Measurements from ENCODE around the gene CRACR2B. TPM values are rescaled to one million over a fixed set of nuclear protein-coding genes. Genes with fewer than 3 reads are reported as not detected.

CRACR2B gene
- polyA plus RNA-seq, 3 donors: 1.0 to 11.0 (median 1.4) TPM

GRCh38 chr11:794766-795633 is 32.7 kb upstream of the CRACR2B start:
- no peak overlapping the region for H3K27ac ChIP-seq (ENCODE audit: low read depth in 1 of 2, low read length in 2 of 2)
- intact Hi-C loops (cut with micrococcal nuclease): loop anchor here in 1 of 2 donors (5.0 kb wide), 1 partner anchor 48 kb away; the partner anchor contains the start of gene TALDO1
- H2AFZ ChIP-seq (ENCODE audit: insufficient read depth, low read depth, low read length, poor library complexity, severe bottlenecking): no peak overlapping the region
- peaks cover 15 to 20% of the 10 kb centered on the region in 2 donors for H3K36me3 Mint-ChIP-seq
- no peak for DNase-seq
- H3K79me2 ChIP-seq (ENCODE audit: insufficient read depth, low read length): peaks cover 15% of the 10 kb centered on the region
- 89% methylated on average over 26 of the region's 38 CpGs for WGBS (ENCODE audit: insufficient coverage)
- no peaks in the 10 kb centered on the region for H3K9me3 Mint-ChIP-seq
- H3K27ac Mint-ChIP-seq: no peak overlapping the region
- peaks cover 9% of the 10 kb centered on the region for H4K20me1 ChIP-seq (ENCODE audit: insufficient read depth, low read length)
- peaks cover 0 to 6% of the 10 kb centered on the region in 2 donors for H3K27me3 ChIP-seq (ENCODE audit: control insufficient read depth in 2 of 2, insufficient read depth in 2 of 2, low read length in 2 of 2)
- peaks cover 18% of the 10 kb centered on the region for H3K4me1 Mint-ChIP-seq
- peak overlapping the region in 1 of 2 donors; percentile 34 for H3K4me3 Mint-ChIP-seq
- no peak overlapping the region for H3K9ac ChIP-seq (ENCODE audit: insufficient read depth, low read length, poor library complexity, severe bottlenecking)
- H3K9me3 ChIP-seq (replicated peaks in 1 of 2; ENCODE audit: control insufficient read depth in 1 of 2, insufficient read depth in 1 of 2, low read length in 2 of 2): no peaks in the 10 kb centered on the region
- H3K4me1 ChIP-seq (ENCODE audit: control insufficient read depth in 1 of 2, insufficient read depth in 2 of 2, low read length in 2 of 2): peaks cover 29 to 33% of the 10 kb centered on the region in 2 donors
- TF ChIP-seq CTCF (IDR thresholded peaks at IDR 0.05): no peak
- H3K36me3 ChIP-seq (replicated peaks in 1 of 2; ENCODE audit: control insufficient read depth in 1 of 2, insufficient read depth in 2 of 2, low read length in 2 of 2): peaks cover 5 to 13% of the 10 kb centered on the region in 2 donors
- peak overlapping the region; percentile 98 for H3K4me2 ChIP-seq (replicated peaks; ENCODE audit: extremely low read depth, low read length, poor library complexity, severe bottlenecking)
- H3K4me3 ChIP-seq (replicated peaks in 1 of 3; ENCODE audit: low read depth in 2 of 3, low read length in 3 of 3): peak overlapping the region in 1 of 3 experiments; percentile 84
- H3K27me3 Mint-ChIP-seq (ENCODE audit: low read depth in 3 of 3): peaks cover 2 to 9% (median 7%) of the 10 kb centered on the region in 3 donors

GRCh38 chr11:795634-796564 is 31.8 kb upstream of the CRACR2B start:
- Histone ChIP-seq H3K4me3 (replicated peaks in 1 of 3; ENCODE audit: low read depth in 2 of 3, low read length in 3 of 3) (peak overlapping the region; percentile 46 to 85 (median 84)), H3K27ac (ENCODE audit: low read depth in 1 of 2, low read length in 2 of 2) (peak overlapping the region; percentile 64 to 77), H4K20me1 (ENCODE audit: insufficient read depth, low read length) (peaks cover 4% of the 10 kb centered on the region), H3K4me1 (ENCODE audit: control insufficient read depth in 1 of 2, insufficient read depth in 2 of 2, low read length in 2 of 2) (peaks cover 29 to 33% of the 10 kb centered on the region in 2 donors), H3K27me3 (ENCODE audit: control insufficient read depth in 2 of 2, insufficient read depth in 2 of 2, low read length in 2 of 2) (peaks cover 0 to 2% of the 10 kb centered on the region in 2 donors), H2AFZ (ENCODE audit: insufficient read depth, low read depth, low read length, poor library complexity, severe bottlenecking) (peak overlapping the region; percentile 64), H3K79me2 (ENCODE audit: insufficient read depth, low read length) (peaks cover 15% of the 10 kb centered on the region), H3K9me3 (replicated peaks in 1 of 2; ENCODE audit: control insufficient read depth in 1 of 2, insufficient read depth in 1 of 2, low read length in 2 of 2) (no peaks in the 10 kb centered on the region), H3K36me3 (replicated peaks in 1 of 2; ENCODE audit: control insufficient read depth in 1 of 2, insufficient read depth in 2 of 2, low read length in 2 of 2) (peaks cover 11 to 13% of the 10 kb centered on the region in 2 donors), H3K9ac (ENCODE audit: insufficient read depth, low read length, poor library complexity, severe bottlenecking) (peak overlapping the region; percentile 68), H3K4me2 (replicated peaks; ENCODE audit: extremely low read depth, low read length, poor library complexity, severe bottlenecking) (peak overlapping the region; percentile 98)
- 8% methylated on average over 8 of the region's 26 CpGs for WGBS (ENCODE audit: insufficient coverage)
- peak; percentile 80 to 91 (median 86) for DNase-seq
- Mint-ChIP-seq H3K4me1 (peaks cover 18% of the 10 kb centered on the region), H3K9me3 (no peaks in the 10 kb centered on the region), H3K27me3 (ENCODE audit: low read depth in 3 of 3) (peaks cover 0 to 2% (median 0%) of the 10 kb centered on the region in 3 donors), H3K36me3 (peaks cover 18 to 26% of the 10 kb centered on the region in 2 donors), H3K27ac (peak overlapping the region; percentile 81 to 91 (median 87)), H3K4me3 (peak overlapping the region; percentile 80 to 94)
- intact Hi-C loops (cut with micrococcal nuclease): loop anchor here (1.0 to 5.0 kb wide), 4 partner anchors 13 to 49 kb away; partner anchors contain the start of genes GATD1 (in 2 of the 2), RPLP2 (in 1 of the 2) and TALDO1 (in 1 of the 2)
- TF ChIP-seq CTCF (IDR thresholded peaks at IDR 0.05): no peak
